ENCODE results near the gene PRDM16.

The PRDM16 gene

GRCh38 chr1:3208819-3209200, 139.8 kb downstream of the PRDM16 start:
- no peak for DNase-seq
- no peak overlapping the region for H4K8ac ChIP-seq (ENCODE audit: low read length)
- no peak overlapping the region for H3K18ac ChIP-seq (ENCODE audit: low read depth in 1 of 2, low read length in 2 of 2)
- H2BK15ac ChIP-seq (ENCODE audit: low read depth, poor library complexity, severe bottlenecking), result no peak overlapping the region
- no peaks in the 10 kb centered on the region for H3K9me3 ChIP-seq (ENCODE audit: control insufficient read depth, low read length)
- no peak overlapping the region for H2BK120ac ChIP-seq (ENCODE audit: low read depth, low read length)
- H3K4me2 ChIP-seq (ENCODE audit: low read length, poor library complexity, severe bottlenecking), result no peak overlapping the region
- no peak overlapping the region for H2BK12ac ChIP-seq (ENCODE audit: low read length in 2 of 2)
- H4K91ac ChIP-seq (ENCODE audit: low read length), result no peak overlapping the region
- 65% methylated on average over 3 of the region's 3 CpGs for WGBS
- no peaks in the 10 kb centered on the region for H3K79me1 ChIP-seq (replicated peaks; ENCODE audit: low read length, poor library complexity, severe bottlenecking)
- no peak overlapping the region for H3K4me3 ChIP-seq (ENCODE audit: insufficient read depth in 1 of 2, low read depth in 1 of 2, low read length in 2 of 2)
- H2AFZ ChIP-seq (ENCODE audit: low read depth, low read length), result no peak overlapping the region
- peaks cover 0 to 74% of the 10 kb centered on the region in 2 experiments for H3K27me3 ChIP-seq (ENCODE audit: control insufficient read depth in 1 of 2, insufficient read depth in 1 of 2, low read length in 2 of 2)
- H3K27ac ChIP-seq (ENCODE audit: low read length, poor library complexity, severe bottlenecking), result no peak overlapping the region
- no peaks in the 10 kb centered on the region for H3K4me1 ChIP-seq (ENCODE audit: control insufficient read depth, insufficient read depth, low read depth, low read length)
- no peak overlapping the region for H3K4ac ChIP-seq (ENCODE audit: low read depth in 1 of 2, low read length in 2 of 2)
- no peak overlapping the region for H3K23ac ChIP-seq (ENCODE audit: low read length in 2 of 2)
- H2AK5ac ChIP-seq (ENCODE audit: low read length, severe bottlenecking), result no peak overlapping the region
- no peak overlapping the region for H3K14ac ChIP-seq (ENCODE audit: low read length in 2 of 2)
- H3K9ac ChIP-seq (ENCODE audit: low read length), result no peak overlapping the region
- H3K36me3 ChIP-seq (ENCODE audit: control insufficient read depth in 1 of 2, insufficient read depth in 2 of 2, low read depth in 1 of 2, low read length in 2 of 2), result no peaks in the 10 kb centered on the region
- H2BK5ac ChIP-seq (ENCODE audit: low read depth, low read length, poor library complexity, severe bottlenecking), result no peak overlapping the region

- Histone ChIP-seq H3K23ac (ENCODE audit: low read length in 2 of 2) (no peak overlapping the region), H3K18ac (ENCODE audit: low read depth in 1 of 2, low read length in 2 of 2) (no peak overlapping the region)
- WGBS, result 92% methylated on average over 19 of the region's 19 CpGs
Observed at GRCh38 chr1:3209201-3209600, 140.2 kb downstream of the PRDM16 start.

GRCh38 chr1:3211582-3212375, 142.8 kb downstream of the PRDM16 start:
- 95% methylated on average over 47 of the region's 47 CpGs for WGBS
- DNase-seq, result no peak
- H4K8ac ChIP-seq (ENCODE audit: low read length), result no peak overlapping the region

More at GRCh38 chr1:3209201-3209600, 140.2 kb downstream of the PRDM16 start:
- Histone ChIP-seq H3K4me2 (ENCODE audit: low read length, poor library complexity, severe bottlenecking) (no peak overlapping the region), H3K4ac (ENCODE audit: low read depth in 1 of 2, low read length in 2 of 2) (no peak overlapping the region), H2BK120ac (ENCODE audit: low read depth, low read length) (no peak overlapping the region), H3K27me3 (ENCODE audit: control insufficient read depth in 1 of 2, insufficient read depth in 1 of 2, low read length in 2 of 2) (peaks cover 0 to 75% of the 10 kb centered on the region in 2 experiments), H4K91ac (ENCODE audit: low read length) (no peak overlapping the region), H2AFZ (ENCODE audit: low read depth, low read length) (no peak overlapping the region), H2BK15ac (ENCODE audit: low read depth, poor library complexity, severe bottlenecking) (no peak overlapping the region), H3K79me1 (replicated peaks; ENCODE audit: low read length, poor library complexity, severe bottlenecking) (no peaks in the 10 kb centered on the region), H4K8ac (ENCODE audit: low read length) (no peak overlapping the region), H3K27ac (ENCODE audit: low read length, poor library complexity, severe bottlenecking) (no peak overlapping the region), H3K4me1 (ENCODE audit: control insufficient read depth, insufficient read depth, low read depth, low read length) (no peaks in the 10 kb centered on the region), H3K9ac (ENCODE audit: low read length) (no peak overlapping the region), H3K9me3 (ENCODE audit: control insufficient read depth, low read length) (no peaks in the 10 kb centered on the region), H3K14ac (ENCODE audit: low read length in 2 of 2) (peak overlapping the region in 1 of 2 experiments; percentile 14), H3K4me3 (ENCODE audit: insufficient read depth in 1 of 2, low read depth in 1 of 2, low read length in 2 of 2) (no peak overlapping the region), H2BK12ac (ENCODE audit: low read length in 2 of 2) (no peak overlapping the region), H2BK5ac (ENCODE audit: low read depth, low read length, poor library complexity, severe bottlenecking) (no peak overlapping the region), H2AK5ac (ENCODE audit: low read length, severe bottlenecking) (no peak overlapping the region), H3K36me3 (ENCODE audit: control insufficient read depth in 1 of 2, insufficient read depth in 2 of 2, low read depth in 1 of 2, low read length in 2 of 2) (no peaks in the 10 kb centered on the region)
- DNase-seq, result no peak

GRCh38 chr1:3212453-3213355, 143.7 kb downstream of the PRDM16 start:
- H3K27me3 ChIP-seq (ENCODE audit: control insufficient read depth in 1 of 2, insufficient read depth in 1 of 2, low read length in 2 of 2), result peaks cover 0 to 78% of the 10 kb centered on the region in 2 experiments

More at GRCh38 chr1:3211582-3212375, 142.8 kb downstream of the PRDM16 start:
- H3K36me3 ChIP-seq (ENCODE audit: control insufficient read depth in 1 of 2, insufficient read depth in 2 of 2, low read depth in 1 of 2, low read length in 2 of 2), result no peaks in the 10 kb centered on the region
- no peak overlapping the region for H2BK12ac ChIP-seq (ENCODE audit: low read length in 2 of 2)
- no peak overlapping the region for H3K18ac ChIP-seq (ENCODE audit: low read depth in 1 of 2, low read length in 2 of 2)
- no peak overlapping the region for H2AK5ac ChIP-seq (ENCODE audit: low read length, severe bottlenecking)
- no peak overlapping the region for H2BK15ac ChIP-seq (ENCODE audit: low read depth, poor library complexity, severe bottlenecking)
- no peak overlapping the region for H3K4ac ChIP-seq (ENCODE audit: low read depth in 1 of 2, low read length in 2 of 2)
- peaks cover 0 to 79% of the 10 kb centered on the region in 2 experiments for H3K27me3 ChIP-seq (ENCODE audit: control insufficient read depth in 1 of 2, insufficient read depth in 1 of 2, low read length in 2 of 2)
- no peak overlapping the region for H2BK5ac ChIP-seq (ENCODE audit: low read depth, low read length, poor library complexity, severe bottlenecking)
- H3K27ac ChIP-seq (ENCODE audit: low read length, poor library complexity, severe bottlenecking), result no peak overlapping the region
- no peak overlapping the region for H3K4me2 ChIP-seq (ENCODE audit: low read length, poor library complexity, severe bottlenecking)
- H3K79me1 ChIP-seq (replicated peaks; ENCODE audit: low read length, poor library complexity, severe bottlenecking), result no peaks in the 10 kb centered on the region
- H2BK120ac ChIP-seq (ENCODE audit: low read depth, low read length), result no peak overlapping the region
- no peak overlapping the region for H4K91ac ChIP-seq (ENCODE audit: low read length)
- no peak overlapping the region for H2AFZ ChIP-seq (ENCODE audit: low read depth, low read length)
- no peak overlapping the region for H3K4me3 ChIP-seq (ENCODE audit: insufficient read depth in 1 of 2, low read depth in 1 of 2, low read length in 2 of 2)
- H3K9ac ChIP-seq (ENCODE audit: low read length), result no peak overlapping the region
- H3K4me1 ChIP-seq (ENCODE audit: control insufficient read depth, insufficient read depth, low read depth, low read length), result no peaks in the 10 kb centered on the region
- no peaks in the 10 kb centered on the region for H3K9me3 ChIP-seq (ENCODE audit: control insufficient read depth, low read length)
- no peak overlapping the region for H3K23ac ChIP-seq (ENCODE audit: low read length in 2 of 2)
- H3K14ac ChIP-seq (ENCODE audit: low read length in 2 of 2), result no peak overlapping the region

More at GRCh38 chr1:3212453-3213355, 143.7 kb downstream of the PRDM16 start:
- Histone ChIP-seq H3K18ac (ENCODE audit: low read depth in 1 of 2, low read length in 2 of 2) (no peak overlapping the region), H2BK120ac (ENCODE audit: low read depth, low read length) (no peak overlapping the region), H3K4me1 (ENCODE audit: control insufficient read depth, insufficient read depth, low read depth, low read length) (no peaks in the 10 kb centered on the region), H3K9ac (ENCODE audit: low read length) (no peak overlapping the region), H2BK15ac (ENCODE audit: low read depth, poor library complexity, severe bottlenecking) (no peak overlapping the region), H3K36me3 (ENCODE audit: control insufficient read depth in 1 of 2, insufficient read depth in 2 of 2, low read depth in 1 of 2, low read length in 2 of 2) (no peaks in the 10 kb centered on the region), H3K14ac (ENCODE audit: low read length in 2 of 2) (no peak overlapping the region), H2BK5ac (ENCODE audit: low read depth, low read length, poor library complexity, severe bottlenecking) (no peak overlapping the region), H2BK12ac (ENCODE audit: low read length in 2 of 2) (no peak overlapping the region), H3K4me3 (ENCODE audit: insufficient read depth in 1 of 2, low read depth in 1 of 2, low read length in 2 of 2) (no peak overlapping the region), H3K9me3 (ENCODE audit: control insufficient read depth, low read length) (no peaks in the 10 kb centered on the region), H3K4me2 (ENCODE audit: low read length, poor library complexity, severe bottlenecking) (no peak overlapping the region), H4K8ac (ENCODE audit: low read length) (no peak overlapping the region), H3K79me1 (replicated peaks; ENCODE audit: low read length, poor library complexity, severe bottlenecking) (no peaks in the 10 kb centered on the region), H4K91ac (ENCODE audit: low read length) (no peak overlapping the region), H3K23ac (ENCODE audit: low read length in 2 of 2) (no peak overlapping the region), H2AK5ac (ENCODE audit: low read length, severe bottlenecking) (no peak overlapping the region), H2AFZ (ENCODE audit: low read depth, low read length) (no peak overlapping the region), H3K4ac (ENCODE audit: low read depth in 1 of 2, low read length in 2 of 2) (no peak overlapping the region), H3K27ac (ENCODE audit: low read length, poor library complexity, severe bottlenecking) (no peak overlapping the region)
- DNase-seq, result no peak
- 88% methylated on average over 26 of the region's 34 CpGs for WGBS
